GM21526 (cell line): ENCODE data around the gene PTGES.
"Not testable (repeated sequence)": the region's sequence is repeated elsewhere in the genome, so short reads cannot be mapped to it uniquely, and the experiment has no call there.

Experiments used
- ATAC-seq: cut with Tn5 transposase; IDR thresholded peaks from one replicate; pipeline ENCODE4 v1.9.1; 2021; ENCODE audit warnings: moderate library complexity; ENCODE audit not compliant: unreplicated experiment, low FRiP score

PTGES gene

DNA sequence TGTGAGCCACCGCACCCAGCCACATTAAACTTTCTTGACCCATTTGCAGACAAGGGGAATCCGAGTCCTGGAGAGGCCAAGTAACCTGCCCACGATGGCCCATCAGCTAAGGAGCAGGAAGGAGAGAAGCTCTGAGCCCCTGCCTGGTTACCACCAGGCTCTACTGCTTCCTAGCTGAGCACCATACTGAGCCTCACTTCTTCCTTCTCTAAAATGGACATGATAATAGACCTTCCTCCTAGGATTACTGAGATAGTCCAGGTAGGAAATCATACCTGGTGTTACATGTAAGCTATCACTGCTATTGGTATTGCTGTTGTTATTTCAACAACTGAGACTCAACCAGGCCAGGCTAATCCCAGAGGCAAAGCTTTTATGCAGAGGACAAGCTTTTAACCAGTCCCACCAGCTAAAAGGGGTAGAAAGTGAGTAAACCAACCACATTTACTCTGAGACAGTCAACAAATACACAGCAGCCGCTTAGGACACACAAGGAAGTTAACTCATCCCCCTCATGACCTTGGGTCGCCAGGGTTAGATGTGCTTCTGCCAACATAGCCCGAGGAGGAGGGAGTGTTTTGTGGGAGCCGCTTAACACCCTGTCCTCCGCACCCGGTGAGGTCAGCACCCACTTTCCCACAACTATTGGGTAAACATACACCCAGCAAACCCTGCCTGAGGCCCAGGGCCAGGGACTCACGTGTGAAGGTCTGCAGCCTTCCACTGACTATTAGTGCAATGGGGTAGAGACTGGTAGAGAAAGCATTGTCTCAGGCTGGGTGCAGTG is 20.6 kb upstream of the PTGES start:
- ATAC-seq, result no peak

DNA sequence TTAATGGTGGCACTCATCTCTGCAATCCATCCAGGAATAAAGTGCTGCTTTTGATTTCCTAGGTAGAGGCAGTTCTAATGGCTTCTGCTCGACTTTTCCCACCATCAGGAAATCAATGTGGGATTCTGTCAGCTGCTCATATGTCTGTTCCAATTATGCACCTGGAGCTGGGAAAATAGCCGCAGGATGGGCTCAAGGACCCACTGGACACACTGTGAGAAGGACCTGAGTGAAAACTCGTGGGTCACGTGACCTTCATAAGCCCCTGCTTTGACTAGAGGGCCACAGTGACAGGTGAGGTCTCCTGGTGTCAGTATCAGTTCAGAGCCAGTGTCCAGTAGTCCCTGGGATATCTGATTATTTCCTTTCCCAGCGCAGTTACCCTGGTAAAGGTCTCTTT is 17.9 kb upstream of the PTGES start:
- ATAC-seq, result no peak

- ATAC-seq, result no peak
These were observed 16.8 kb upstream of the PTGES start for GRCh38 chr9:129769669-129770068.

- ATAC-seq, result no peak
These were observed 15.6 kb upstream of the PTGES start for GRCh38 chr9:129768486-129768885.

- no peak for ATAC-seq
These were observed 13.0 kb upstream of the PTGES start for GRCh38 chr9:129765764-129766317.

- ATAC-seq, result no peak
These were observed 10.4 kb upstream of the PTGES start for GRCh38 chr9:129762985-129763926.

- ATAC-seq, result not testable (repeated sequence)
These were observed 9.6 kb upstream of the PTGES start for GRCh38 chr9:129762370-129762984.

DNA sequence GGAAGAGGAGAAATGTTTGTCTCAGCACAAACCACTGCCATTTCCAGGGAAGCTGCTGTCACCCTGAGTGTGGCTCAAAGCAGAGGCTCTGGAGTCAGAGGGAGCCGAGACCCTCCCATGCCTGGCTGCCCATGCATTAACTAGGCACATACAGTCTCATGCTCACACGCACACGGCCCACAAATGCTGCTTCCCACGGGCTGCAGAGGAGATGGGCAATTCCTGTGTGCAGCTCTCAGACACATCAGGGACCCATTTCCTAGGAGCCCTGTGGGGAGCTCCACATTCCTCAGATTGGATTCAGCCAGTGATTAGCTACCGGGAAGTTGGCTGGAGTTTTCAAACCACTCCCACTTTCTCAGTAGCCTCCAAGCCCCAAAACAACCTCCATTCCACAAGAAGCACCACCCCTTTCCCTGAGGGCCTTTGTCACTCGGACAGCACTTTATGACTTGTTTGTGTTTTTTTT is 9.1 kb upstream of the PTGES start:
- ATAC-seq, result no peak

GRCh38 chr9:129761293-129761900 is 8.6 kb upstream of the PTGES start:
- ATAC-seq, result no peak

DNA sequence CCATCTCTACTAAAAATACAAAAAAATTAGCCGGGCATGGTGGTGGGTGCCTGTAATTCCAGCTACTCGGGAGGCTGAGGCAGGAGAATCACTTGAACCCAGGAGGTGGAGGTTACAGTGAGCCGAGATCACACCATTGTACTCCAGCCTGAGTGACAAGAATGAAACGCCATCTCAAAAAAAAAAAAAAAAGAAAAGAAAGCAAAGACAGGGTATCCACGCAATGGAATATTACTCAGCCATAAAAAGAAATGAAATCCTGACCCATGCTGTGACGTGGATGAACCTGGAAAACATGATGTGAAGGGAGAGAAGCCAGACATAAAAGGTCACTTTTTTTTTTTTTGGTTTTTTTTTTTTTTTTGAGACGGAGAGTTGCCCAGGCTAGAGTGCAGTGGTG is 7.9 kb upstream of the PTGES start:
- ATAC-seq, result not testable (repeated sequence)

- no peak for ATAC-seq
These were observed 7.1 kb upstream of the PTGES start for GRCh38 chr9:129759804-129760502.

DNA sequence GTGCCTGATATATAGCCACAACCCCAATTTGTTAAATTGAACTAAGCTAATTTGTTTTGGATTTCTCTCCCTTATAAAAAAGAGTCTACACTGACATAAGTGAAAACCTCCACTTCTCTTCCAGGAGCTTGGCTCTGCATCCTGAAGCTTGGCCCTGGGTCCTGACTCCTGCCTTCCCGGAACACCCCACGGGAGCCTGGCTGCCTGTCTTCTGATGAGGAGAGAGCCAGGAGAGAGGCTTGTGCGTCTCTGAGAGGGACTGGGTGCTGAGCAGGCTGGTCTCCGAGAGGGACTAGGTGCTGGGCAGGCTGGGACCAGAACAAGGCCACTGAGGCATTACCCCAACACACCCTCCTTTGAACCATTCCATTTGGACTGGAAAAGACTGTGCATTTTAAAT is 6.5 kb upstream of the PTGES start:
- no peak for ATAC-seq

GRCh38 chr9:129757045-129757444 is 4.2 kb upstream of the PTGES start:
- no peak for ATAC-seq

DNA sequence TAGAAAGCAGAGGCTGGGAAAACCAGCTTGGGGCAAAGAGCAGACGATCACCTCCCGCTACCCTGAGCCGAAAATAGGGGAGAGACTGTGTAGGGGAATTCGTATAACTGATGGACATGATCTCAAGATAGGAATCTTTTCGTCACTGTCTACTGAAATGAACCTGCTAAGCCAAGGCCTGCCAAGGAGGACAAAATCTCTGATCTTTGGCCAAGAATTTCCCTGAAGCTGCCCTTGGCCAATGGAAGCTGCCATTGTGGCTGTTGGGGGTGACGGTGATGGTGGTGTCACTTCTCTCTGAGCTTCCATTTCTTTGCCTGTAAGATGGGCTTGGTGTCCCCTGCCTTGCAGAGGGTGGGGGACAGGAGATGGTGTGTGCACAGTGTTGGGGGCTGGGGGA is 3.3 kb upstream of the PTGES start:
- ATAC-seq, result no peak

DNA sequence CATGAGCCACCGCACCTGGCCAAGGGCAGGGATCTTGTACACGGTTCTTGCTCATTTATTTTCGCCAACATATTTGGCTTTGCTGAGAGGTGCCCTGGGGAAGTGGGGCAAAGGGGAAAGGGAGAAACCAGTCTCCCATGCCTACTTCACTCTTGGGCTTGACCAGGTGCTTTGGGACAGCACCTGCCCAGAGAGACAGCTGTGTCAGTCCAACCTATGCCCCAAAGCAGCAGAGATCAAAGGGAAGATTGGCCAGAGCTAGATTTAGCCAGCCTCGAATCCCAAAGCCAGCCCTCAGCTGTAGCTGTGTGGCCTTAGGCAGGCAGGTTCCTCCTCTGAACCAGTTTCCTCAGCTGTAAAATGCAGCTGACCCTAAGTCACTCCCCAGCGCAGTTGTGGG is 2.3 kb upstream of the PTGES start:
- no peak for ATAC-seq

DNA sequence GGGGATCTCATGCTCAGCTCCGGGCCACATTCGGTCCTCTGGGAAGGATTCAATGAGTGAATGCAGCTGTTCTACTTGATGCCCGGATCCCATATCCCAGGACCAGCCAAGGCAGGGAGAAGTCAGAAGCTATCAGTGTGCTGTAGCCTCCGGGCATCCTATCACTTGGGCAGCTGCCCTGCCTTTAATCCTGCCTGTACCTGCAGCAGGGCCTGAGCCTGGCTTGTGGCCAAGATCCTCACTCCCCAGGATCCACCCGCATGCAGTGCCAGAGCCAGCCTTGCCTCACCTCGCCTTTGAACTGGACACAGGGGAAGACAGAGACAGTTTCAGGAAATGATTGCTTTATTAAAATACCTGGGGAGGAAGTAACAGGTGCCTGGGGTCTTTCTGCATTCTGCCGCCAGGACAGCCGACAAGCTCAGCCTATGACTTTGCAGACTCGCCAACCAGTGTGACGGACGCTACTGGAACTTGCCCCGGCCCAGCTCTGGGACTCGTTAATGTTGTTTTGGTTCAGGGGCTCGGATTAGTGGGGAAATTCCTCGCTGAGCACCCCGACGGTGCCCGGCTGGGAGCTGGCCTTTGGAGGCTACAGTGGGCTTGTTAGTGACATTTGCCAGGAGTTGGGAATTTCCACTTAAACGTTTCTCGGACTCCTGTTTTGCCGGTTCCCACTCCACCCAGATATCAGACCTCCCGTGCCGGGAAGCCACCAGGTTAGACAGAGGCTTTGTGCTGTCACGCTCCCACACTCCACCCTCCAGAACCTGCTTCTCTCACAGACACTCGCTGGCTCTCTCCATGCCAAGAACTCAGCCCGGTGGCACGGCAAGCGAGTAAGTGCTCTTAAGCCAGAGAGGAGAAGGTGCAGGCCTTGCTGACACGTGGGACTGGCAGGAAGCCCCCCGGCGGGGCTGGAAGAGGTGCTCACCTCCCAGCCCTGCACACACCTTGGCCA is 721 bp downstream of the PTGES start:
- no peak for ATAC-seq

DNA sequence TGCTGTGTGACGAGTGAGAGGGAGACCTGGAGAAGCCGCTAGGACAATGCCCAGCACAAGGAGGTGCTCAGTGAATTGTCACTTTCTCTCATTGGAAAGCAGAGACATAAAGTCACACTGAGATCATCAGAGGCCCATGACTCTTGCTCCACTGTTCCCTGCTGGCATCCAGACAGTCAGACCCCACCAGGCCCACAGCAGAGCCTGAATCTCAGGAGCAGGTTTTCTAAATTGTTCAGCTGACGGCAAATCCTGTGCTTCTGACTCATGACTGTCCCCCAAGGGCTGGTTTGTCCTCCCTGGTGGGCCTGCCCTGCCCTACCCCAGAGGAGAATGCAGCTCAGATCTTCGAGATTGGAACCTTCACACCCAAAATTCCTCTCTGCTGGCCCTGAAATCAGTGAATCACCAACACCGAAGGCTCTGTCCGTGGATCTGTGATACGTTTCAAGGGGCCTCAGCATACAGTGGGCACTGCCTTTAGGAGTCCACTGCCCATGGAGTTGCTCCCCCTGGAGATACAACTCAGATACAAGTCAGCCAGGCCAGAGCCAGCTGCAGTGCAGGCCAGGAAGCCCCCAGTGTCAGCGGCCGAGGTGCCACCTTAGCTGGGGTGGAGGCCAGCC is 2.7 kb downstream of the PTGES start:
- ATAC-seq, result no peak

DNA sequence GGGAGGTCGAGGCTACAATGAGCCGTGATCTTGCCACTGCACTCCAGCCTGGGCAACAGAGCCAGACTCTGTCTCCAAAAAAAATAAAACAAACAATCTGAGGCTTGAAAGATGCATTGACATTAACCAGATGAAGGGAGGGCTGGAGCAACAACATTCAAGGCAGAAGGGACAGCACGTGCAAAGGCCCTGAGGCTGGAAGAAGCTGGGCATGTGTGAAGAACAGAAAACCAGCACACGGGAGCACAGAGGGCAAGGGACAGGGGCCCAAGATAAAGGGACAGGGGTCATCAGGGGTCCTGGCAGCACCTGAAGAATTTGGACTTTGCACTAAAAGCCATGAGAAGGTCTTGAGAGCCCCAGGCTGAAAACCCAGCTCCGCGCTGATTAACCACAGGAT is 3.3 kb downstream of the PTGES start:
- no peak for ATAC-seq
